Stimulated activated CD4-positive, alpha-beta T cell treated with anti-CD3 and anti-CD28 coated beads, Interleukin-12 subunit alpha, Interleukin-12 subunit beta, amount 100 ng/mL, for 24 hours (primary cell): ENCODE data around the gene POLR3A.

Experiments used
- DNase-seq, 2 experiments: peaks; one replicate each; pipeline ENCODE4 v3.0.0-alpha.2; 2020; ENCODE audit warnings: low read depth in 2 of 2

The POLR3A gene

DNA sequence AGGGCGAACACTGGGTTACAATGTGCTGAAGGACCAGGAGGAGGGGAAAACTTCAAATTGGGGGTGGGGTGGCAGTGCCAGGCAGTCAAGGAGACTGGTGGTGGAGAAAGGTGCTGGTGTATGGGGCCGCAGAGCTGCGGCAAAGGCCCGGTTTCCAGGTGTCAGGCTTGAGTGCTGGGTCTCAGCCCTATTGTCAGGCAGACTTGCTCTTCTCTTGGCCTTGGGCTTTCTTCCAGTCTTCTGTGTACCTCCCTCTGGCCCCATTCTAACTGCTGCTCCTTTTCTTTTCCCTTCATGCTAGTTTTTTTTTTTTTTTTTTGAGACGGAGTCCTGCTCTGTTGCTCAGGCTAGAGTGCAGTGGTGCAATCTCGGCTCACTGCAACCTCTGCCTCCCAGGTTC lies 51.0 kb downstream of the POLR3A start:
- no peak for DNase-seq

GRCh38 chr10:77977934-77978333 lies 51.4 kb downstream of the POLR3A start:
- DNase-seq, result no peak

DNA sequence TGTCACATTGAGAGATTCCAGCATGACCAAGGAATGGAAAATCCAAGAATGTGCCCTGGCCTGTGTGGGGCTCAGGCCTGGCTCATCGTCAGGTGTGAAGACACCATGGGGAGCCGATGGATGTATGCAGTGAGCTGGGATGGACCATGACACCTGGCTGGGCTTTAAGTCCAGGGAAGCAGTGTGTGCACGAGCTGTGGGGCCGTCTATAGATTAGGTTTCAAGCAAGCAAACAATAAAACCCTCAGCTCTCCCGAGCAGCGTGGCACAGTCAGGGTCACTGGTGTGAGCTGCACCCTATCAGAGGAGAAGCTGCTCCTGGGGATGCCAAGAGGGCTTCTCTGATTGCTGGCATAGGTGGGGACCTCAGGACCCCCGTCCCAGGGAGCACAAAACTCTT lies 52.3 kb downstream of the POLR3A start:
- DNase-seq, result no peak

GRCh38 chr10:77975086-77975666 lies 54.1 kb downstream of the POLR3A start:
- DNase-seq, result no peak

DNA sequence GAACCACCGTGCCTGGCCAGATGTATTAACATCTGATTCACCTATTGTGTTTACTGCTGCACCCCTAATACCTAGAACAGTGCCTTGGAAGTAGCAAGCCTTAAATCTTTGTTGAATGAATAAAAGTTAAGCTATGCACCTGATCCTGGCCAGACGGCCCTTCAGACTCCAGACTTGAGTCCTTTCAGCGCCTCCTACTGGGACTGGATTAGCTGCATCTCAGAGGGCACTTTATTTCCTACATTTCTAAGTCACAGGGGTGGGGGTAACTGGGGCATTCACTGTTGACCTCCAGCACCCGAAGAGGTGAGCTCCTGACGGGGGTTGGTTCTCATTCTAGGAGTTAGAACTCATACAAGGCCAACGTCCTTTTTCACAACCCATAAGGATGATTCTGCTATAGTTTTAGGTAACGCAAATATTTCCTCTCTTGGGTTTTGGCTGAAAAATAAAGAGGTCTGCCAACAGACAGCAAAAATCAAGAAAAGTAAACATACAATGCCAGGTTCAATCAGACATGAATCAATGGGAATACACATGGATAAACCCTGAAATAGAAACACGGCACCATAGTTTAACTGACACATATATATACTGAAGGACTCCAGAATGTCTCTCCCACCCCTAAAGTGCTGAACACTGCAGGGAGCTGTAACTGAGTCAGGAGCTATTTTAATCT lies 54.8 kb downstream of the POLR3A start:
- DNase-seq, result no peak

GRCh38 chr10:77973276-77973675 lies 56.0 kb downstream of the POLR3A start:
- no peak for DNase-seq

DNA sequence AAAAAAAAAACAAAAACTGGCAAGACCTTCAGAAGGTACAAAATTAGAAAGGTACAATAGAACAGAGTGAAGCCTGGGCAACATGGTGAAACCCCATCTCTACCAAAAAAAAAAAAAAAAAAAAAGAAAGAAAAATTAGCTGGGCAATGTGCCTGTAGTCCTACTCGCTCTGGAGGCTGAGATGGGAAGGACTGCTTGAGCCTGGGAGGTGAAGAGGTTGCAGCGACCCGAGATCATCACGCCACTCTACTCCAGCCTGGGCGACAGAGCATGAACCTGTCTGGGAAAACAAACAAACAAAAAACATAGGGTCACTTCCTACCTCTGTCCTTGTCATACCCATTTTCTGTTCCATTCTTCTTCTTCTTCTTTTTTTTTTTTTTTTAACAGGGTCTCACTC lies 57.2 kb downstream of the POLR3A start:
- no peak for DNase-seq

DNA sequence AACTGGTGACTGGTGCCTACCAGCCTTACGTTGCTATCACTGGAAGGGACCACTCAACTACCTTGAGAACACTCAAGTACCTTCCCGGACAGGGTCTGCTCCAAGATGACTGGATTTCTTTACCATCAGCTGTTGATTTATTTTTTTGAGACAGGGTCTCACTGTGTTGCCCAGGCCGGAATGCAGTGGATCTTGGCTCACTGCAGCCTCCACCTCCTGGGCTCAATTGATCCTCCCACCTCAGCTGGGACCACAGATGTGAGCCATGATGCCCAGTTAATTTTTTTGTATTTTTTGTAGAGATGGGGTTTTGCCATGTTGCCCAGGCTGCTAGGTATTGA lies 57.5 kb downstream of the POLR3A start:
- DNase-seq, result no peak

DNA sequence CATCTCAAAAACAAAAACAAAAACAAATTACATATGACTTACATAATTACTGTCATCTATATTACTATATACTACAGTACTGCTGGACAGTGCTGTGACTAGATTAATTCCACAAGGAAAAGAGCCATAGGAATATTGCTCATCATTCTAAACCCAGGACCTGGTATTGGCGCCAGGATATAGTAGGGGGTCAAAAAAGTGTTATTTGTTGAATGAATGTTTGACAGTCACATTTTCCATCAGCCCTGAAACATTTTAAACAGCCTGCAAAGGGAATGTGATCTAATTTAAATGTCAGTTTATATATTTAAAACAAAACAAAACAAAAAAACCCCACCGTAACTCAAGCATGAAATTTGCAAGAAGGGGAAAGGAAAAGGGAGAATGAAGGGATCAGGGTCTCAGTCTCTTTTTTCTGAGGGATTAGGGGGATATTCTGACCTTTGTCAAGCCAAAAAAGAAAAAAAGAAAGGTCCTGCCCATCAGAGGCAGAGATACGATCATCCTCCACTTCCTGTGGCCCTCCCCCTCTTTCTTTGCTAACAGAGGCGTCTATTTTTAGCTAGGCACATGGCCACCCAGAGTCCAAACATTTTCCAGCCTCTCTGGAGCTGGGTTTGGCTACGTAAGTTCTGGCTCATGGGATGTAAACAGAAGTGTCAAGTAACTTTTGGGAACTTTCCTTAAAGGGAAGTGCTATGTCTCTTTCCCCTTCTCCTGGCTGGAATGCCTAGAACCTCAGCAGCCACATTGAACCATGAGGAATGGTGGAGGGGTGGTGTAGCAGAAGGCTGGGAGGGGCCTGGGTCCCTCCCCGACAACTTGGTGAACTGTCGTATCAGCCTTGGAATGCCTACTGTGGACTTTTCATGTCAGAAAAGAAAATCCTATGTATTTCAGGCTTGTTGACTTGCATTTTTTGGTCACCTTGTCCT lies 58.2 kb downstream of the POLR3A start:
- no peak for DNase-seq

GRCh38 chr10:77969114-77969513 lies 60.2 kb downstream of the POLR3A start:
- DNase-seq, result no peak

GRCh38 chr10:77967611-77968022 lies 61.7 kb downstream of the POLR3A start:
- no peak for DNase-seq

DNA sequence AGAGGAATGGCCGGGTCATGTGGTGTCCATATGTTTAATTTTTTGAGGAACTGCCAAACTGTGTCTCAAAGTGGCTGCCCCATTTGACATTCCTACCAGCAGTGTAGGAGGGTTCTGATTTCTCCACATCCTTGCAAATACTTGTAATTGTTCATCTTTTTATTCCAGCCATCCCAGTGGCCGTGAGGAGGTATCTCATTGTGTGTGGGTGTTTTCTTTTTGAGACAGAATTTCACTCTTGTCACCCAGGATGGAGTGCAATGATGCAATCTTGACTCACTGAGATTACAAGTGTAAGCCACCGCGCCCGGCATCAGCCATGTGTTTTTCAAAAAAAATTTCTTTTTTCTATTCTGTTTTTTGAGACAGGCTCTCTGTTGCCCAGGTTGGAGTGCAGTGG lies 64.0 kb downstream of the POLR3A start:
- no peak for DNase-seq

DNA sequence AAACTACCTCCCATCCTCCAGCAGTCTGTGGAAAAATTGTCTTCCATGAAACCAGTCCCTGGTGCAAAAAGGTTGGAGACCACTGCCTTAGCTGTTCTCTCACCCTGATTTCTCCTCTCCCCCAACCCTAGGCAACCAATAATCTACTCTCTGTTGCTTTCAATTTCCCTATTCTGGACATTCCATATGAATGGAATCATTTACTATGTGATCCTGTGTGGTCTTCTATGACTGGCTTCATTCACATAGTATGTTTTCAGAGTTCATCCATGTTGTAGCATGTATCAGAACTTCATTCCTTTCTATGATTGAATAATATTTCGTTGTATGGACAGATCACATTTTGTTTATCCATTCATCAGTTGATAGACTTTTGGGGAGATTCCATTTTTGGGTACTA lies 64.5 kb downstream of the POLR3A start:
- no peak for DNase-seq

DNA sequence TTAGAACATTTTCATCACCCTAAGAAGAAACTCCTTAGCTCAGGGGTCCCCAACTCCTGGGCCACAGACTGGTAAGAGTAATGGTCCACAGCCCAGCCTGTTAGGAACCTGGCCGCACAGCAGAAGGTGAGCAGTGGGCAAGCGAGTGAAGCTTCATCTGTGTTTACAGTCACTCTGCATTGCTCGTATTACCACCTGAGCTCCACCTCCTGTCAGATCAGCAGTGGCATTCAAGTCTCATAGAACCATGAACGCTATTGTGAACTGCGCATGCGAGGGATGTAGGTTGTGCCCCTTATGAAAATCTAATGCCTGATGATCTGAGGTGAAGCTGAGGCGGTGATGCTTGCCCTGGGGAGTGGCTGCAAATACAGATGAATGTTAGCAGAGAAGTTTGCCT lies 65.4 kb downstream of the POLR3A start:
- no peak for DNase-seq

DNA sequence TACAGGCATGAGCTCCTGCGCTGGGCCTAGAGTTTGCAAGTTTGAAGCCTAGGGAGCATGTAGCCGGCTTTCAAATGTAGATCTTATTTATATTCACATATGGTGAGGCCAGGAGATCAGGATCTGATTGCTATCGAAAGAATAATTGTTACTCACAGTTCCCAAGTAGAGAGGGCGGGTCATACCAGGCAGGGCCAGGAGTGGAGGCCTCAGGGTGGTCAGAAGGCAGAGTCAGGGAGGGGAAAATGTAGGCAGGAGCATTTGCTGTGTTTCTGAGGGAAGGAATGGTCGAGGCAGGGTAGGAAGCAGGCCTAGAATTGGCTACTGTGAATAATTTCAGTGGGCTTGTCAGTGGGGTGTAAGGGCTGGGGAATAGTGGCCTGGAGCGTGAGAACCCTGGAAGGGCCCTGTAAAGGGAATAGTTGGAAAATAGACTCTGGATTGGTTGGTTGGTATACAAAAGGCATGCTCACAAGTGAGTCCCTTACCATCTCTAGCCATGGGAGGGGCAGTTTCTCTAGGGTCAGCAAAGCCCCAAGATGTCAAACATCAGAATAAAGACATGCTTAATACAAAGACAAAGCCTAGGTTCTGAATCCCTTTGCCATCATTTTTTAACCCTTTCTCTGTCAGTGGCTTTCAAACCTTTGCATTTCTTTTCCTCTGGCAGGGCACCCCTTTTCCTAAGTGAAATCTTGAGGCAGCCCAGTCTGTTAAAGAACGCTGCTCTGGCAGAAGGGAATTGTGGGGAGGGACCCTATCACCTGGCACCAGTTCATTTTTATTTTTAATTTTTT lies 66.8 kb downstream of the POLR3A start:
- no peak for DNase-seq

DNA sequence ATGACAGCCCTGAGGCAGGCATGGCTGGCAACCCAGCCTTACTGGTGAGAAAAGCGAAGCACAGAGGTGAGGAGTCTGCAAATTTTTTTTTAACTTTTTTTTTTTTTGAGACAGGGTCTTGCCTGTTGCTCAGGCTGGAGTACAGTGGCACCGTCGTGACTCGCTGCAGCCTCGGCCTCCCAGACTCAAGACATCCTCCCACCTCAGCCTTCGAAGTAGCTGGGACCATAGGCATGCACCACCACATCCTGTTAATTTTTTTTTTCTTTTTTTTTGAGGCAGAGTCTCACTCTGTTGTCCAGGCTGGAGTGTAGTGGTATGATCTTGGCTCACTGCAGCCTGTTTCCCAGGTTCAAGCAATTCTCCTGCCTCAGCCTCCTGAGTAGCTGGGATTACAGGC lies 67.6 kb downstream of the POLR3A start:
- no peak for DNase-seq

DNA sequence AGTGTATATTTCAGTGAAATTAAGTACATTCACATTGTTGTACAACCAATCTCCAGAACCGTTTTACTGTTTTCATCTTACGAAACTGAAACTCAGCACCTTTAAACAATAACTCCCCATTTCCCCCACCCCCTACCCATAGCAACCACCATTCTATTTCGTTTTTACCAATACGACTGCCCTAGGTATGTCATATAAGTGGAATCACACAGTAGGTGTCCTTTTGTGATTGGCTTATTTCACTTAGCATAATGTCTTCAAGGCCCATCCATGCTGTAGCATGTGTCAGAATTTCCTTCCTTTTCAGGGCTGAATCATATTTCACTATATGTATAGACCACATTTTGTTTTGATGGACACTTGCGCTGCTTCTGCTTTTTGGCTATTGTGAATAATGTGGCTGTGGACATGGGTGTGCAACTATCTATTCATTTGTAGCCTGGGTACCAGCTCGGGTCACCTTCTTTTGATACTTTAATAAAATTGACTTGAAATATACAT lies 68.4 kb downstream of the POLR3A start:
- DNase-seq, result no peak

GRCh38 chr10:77959887-77960455 lies 69.3 kb downstream of the POLR3A start:
- DNase-seq, result no peak

- DNase-seq, result no peak
Measured at GRCh38 chr10:77959384-77959783, 69.9 kb downstream of the POLR3A start.

DNA sequence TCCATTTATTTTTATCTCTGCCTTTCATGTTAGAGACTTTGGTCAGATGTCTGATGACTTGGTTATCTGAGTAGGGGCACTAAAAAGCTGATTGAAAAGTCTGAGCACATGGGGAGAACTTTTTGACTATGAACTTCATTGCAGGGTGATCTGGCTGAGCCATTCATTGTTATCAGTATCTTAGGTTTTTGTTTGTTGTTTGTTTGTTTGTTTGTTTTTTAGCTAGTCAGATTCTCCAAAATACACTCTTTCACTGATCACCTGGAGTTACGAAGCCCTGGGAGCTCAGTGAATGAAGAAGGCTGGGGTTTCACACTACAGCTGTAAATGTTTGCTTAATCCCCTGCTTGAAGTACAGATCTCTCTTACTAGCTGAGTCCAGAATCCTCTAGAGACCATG lies 74.2 kb downstream of the POLR3A start:
- DNase-seq, result no peak

DNA sequence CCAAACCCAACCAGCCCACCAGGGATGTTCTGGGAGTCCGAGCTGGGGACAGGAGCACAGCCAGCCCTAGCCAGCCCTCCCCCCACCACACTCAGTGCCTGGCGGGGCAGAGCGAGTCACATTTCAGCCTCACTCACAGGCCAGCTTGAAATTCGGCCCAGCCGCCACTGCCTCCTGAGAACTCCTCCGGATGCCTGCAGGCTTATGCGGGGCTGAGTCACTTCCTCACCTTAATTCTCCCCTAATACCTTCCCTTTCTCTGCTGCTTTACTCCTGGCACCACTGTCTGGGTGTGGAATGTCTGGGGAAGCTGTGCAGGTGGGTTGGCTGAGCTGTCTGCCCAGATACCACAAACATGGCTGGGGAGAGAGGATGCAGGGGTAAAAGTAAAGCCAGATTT lies 80.1 kb downstream of the POLR3A start:
- DNase-seq, result no peak

- DNase-seq, result no peak
Measured at GRCh38 chr10:77946084-77946483, 83.2 kb downstream of the POLR3A start.
